K562 treated with DMSO at 1 percent for 24 hours (cell line): ENCODE data around the gene OR10G2. TPM values are rescaled to one million over a fixed set of nuclear protein-coding genes. Genes with fewer than 3 reads are reported as not detected.

Experiments
- total RNA-seq: library from RNA; unstranded; fragments of 300-600 nt; gene quantifications from 2 replicates; pipeline ENCODE4 v1.2.3, GENCODE V29; 2022; ENCODE audit warnings: low read depth; ENCODE audit not compliant: insufficient read depth

Gene OR10G2, protein sequence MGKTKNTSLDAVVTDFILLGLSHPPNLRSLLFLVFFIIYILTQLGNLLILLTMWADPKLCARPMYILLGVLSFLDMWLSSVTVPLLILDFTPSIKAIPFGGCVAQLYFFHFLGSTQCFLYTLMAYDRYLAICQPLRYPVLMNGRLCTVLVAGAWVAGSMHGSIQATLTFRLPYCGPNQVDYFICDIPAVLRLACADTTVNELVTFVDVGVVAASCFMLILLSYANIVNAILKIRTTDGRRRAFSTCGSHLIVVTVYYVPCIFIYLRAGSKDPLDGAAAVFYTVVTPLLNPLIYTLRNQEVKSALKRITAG
- total RNA-seq = not detected in 2 replicates

DNA sequence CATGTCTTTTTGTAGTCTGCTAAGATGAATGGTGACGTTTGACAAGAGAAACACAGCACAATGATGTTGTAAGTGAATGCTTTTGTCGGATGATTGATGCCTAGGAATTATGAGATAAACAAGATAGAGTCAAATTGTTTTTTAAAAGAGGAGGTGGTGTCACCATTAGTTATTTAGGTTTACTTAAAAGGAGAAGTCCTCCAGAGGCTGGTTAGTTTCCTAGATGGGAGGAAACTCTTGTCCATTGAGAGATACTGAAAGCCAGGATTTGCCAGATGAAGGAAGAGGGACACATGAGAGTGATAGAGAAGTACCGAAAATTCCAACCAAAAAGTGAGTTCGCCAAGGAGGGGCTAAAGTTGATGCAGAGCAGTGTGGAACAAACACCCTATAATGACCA is at the start of gene OR10G2:
TSS of gene OR10G2 (minus strand) at position 101 of the 400 bp plus-strand sequence. CDS start at position 3, 98 bp downstream.

DNA sequence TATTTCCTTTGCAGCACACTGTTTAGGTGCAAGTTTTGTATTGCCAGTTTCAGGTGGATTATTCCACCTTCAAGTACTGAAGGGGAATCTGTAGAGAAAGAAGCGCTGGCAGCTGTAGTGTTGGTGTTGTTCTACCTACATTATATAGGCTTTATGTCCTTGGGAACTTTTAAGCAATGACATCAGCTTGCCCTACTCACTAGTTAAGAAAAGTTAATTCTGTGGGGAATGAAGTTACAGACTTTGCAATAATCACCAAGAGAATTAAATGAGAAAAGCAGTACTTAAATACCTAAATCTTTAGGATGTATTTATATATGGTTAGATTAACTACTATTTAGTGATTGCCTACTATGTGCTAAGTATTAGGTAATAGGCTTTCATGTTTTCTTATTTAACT is 39.0 kb upstream of the OR10G2 start, which contains the start of gene OR4E1:
TSS of gene OR4E1 (minus strand) at position 101 of the 400 bp plus-strand sequence. CDS start 2,883 bp downstream, outside the sequence.

GRCh38 chr14:21653331-21653885 is 18.7 kb upstream of the OR10G2 start, which contains the start of gene OR4E2:
TSS of gene OR4E2 (plus strand) at chr14:21653835. CDS start at chr14:21665083, 11,248 bp downstream.

Other genes starting within 250 kb of the OR10G2 start
- 38.0 and 43.2 TPM in 2 replicates for gene CHD8, start 178.8 kb downstream of the OR10G2 start, total RNA-seq
- gene RAB2B, start 158.0 kb downstream of the OR10G2 start, total RNA-seq = 9.7 and 9.8 TPM in 2 replicates
- gene TOX4, start 157.7 kb downstream of the OR10G2 start, total RNA-seq = 25.3 and 26.5 TPM in 2 replicates
- 31.5 and 32.4 TPM in 2 replicates for gene METTL3, start 123.6 kb downstream of the OR10G2 start, total RNA-seq
- 23.8 and 27.0 TPM in 2 replicates for gene SALL2, start 108.6 kb downstream of the OR10G2 start, total RNA-seq
- not detected in 2 replicates for gene OR10G3, start 54.9 kb downstream of the OR10G2 start, total RNA-seq
- not detected in 2 replicates for gene OR4E2, start 18.9 kb upstream of the OR10G2 start, total RNA-seq
- gene OR4E1, start 38.9 kb upstream of the OR10G2 start, total RNA-seq = not detected in 2 replicates